HepG2 (cell line): Measurements from ENCODE around the gene SMPD3. TPM values are rescaled to one million over a fixed set of nuclear protein-coding genes. Genes with fewer than 3 reads are reported as not detected.

Experiments
- ATAC-seq: fragments of 200-7000 bp; cut with Tn5 transposase; 3 replicates; pipeline ENCODE4 v1.9.1; 2020; ENCODE audit warnings: mild to moderate bottlenecking, moderate library complexity
- BruUV-seq: library from RNA; stranded (reverse); fragments of 400-500 nt; replicated peaks from 2 replicates; lab custom pipeline; 2021; lab: Mats Ljungman, UMichigan
- CTCF ChIA-PET: fragments of 300-600 bp; formaldehyde crosslinking; extraction: SDS; loops from one replicate; lab custom pipeline; 2021; ENCODE audit warnings: low total read pairs, inconsistent platforms, low intra/inter-chr PET ratio; lab: Yijun Ruan, JAX
- POLR2A ChIA-PET: fragments of 350-600 bp; sonication (Branson Sonifier 250); formaldehyde crosslinking; loops from one replicate; lab custom pipeline; 2020; ENCODE audit warnings: antibody characterized with exemption, inconsistent platforms; lab: Yijun Ruan, JAX
- DNase-seq: peaks from one replicate; pipeline ENCODE4 v3.0.0-alpha.2; 2015; ENCODE audit warnings: low spot score
- FAIRE-seq: peaks from 3 replicates; lab custom pipeline; 2011; peaks lifted over from hg19 to GRCh38; lab: Jason Lieb, UNC
- H2AFZ ChIP-seq: one replicate; pipeline ENCODE4 v1.6.1; 2011; ENCODE audit warnings: low read length, inconsistent platforms
- H3K27ac ChIP-seq: fragments of 300-600 bp; 3 replicates; pipeline ENCODE4 v1.8.0; 2011; ENCODE audit warnings: mixed run types, mild to moderate bottlenecking, mixed read lengths, low read length, inconsistent platforms; ENCODE audit not compliant: insufficient read depth; ENCODE audit errors: extremely low read length
- H3K27me3 ChIP-seq, 2 experiments: fragments of 200-600 bp in 1 of 2; 2 replicates in 1 of 2; 3 replicates in 1 of 2; pipeline versions ENCODE4 v1.6.0 to v1.8.0; 2011; ENCODE audit warnings: low read length in 2 of 2, mild to moderate bottlenecking in 2 of 2, moderate library complexity in 2 of 2, inconsistent platforms in 1 of 2; ENCODE audit not compliant: insufficient read depth in 2 of 2, control insufficient read depth in 1 of 2
- H3K36me3 ChIP-seq, 2 experiments: fragments of 200-600 bp in 1 of 2; replicated peaks in 1 of 2; 2 replicates in 1 of 2; 3 replicates in 1 of 2; pipeline versions ENCODE4 v1.5.1 to v1.8.0; 2011; ENCODE audit warnings: low read length in 2 of 2, inconsistent platforms in 1 of 2; ENCODE audit not compliant: insufficient read depth in 2 of 2, control insufficient read depth in 1 of 2
- H3K4me1 ChIP-seq: 2 replicates; pipeline ENCODE4 v1.5.1; 2012; ENCODE audit warnings: low read length, inconsistent platforms; ENCODE audit not compliant: insufficient read depth
- H3K4me2 ChIP-seq: 2 replicates; pipeline ENCODE4 v1.6.0; 2011; ENCODE audit warnings: low read depth, low read length, inconsistent platforms
- H3K4me3 ChIP-seq, 3 experiments: fragments of 200-600 bp in 1 of 3; sonication (generic), shearing (Covaris generic) in 1 of 3; replicated peaks in 1 of 3; 2 replicates each; pipeline ENCODE4 v1.5.1; 2011 to 2016; ENCODE audit warnings: low read length in 3 of 3, inconsistent platforms in 2 of 3, low read depth in 2 of 3, mild to moderate bottlenecking in 2 of 3, control low read depth in 1 of 3, mixed read lengths in 1 of 3; ENCODE audit not compliant: insufficient read depth in 1 of 3
- H3K79me2 ChIP-seq: one replicate; pipeline ENCODE4 v1.6.1; 2011; ENCODE audit warnings: low read length, inconsistent platforms; ENCODE audit not compliant: insufficient read depth
- H3K9ac ChIP-seq: 2 replicates; pipeline ENCODE4 v1.6.0; 2011; ENCODE audit warnings: mild to moderate bottlenecking, low read depth, low read length, inconsistent platforms; ENCODE audit not compliant: insufficient read depth
- H3K9me3 ChIP-seq: 2 replicates; pipeline ENCODE4 v1.5.1; 2012; ENCODE audit warnings: mild to moderate bottlenecking, low read length
- H4K20me1 ChIP-seq: 2 replicates; pipeline ENCODE4 v1.6.0; 2011; ENCODE audit warnings: inconsistent platforms, mild to moderate bottlenecking, low read length, moderate library complexity; ENCODE audit not compliant: insufficient read depth
- ELF1 ChIP-seq: sonication (generic); formaldehyde crosslinking; IDR thresholded peaks from 2 replicates; pipeline ENCODE4 v1.4.0; 2020; ENCODE audit warnings: missing genetic modification reagents
- MAFF ChIP-seq: IDR thresholded peaks from 2 replicates; pipeline ENCODE4 v1.6.1; 2011; ENCODE audit warnings: low read depth, low read length, improper control_type of control experiment
- MAFK ChIP-seq, 2 experiments: IDR thresholded peaks in 1 of 2; conservative IDR thresholded peaks in 1 of 2; 2 replicates each; pipeline ENCODE4 v1.6.1; 2011; ENCODE audit warnings: improper control_type of control experiment in 2 of 2, low read length in 2 of 2
- MAZ ChIP-seq, 2 experiments: sonication (generic) in 1 of 2; formaldehyde crosslinking in 1 of 2; IDR thresholded peaks; 2 replicates each; pipeline versions ENCODE4 v1.5.0 to v1.6.1; 2012 to 2020; ENCODE audit warnings: low read depth in 2 of 2, mild to moderate bottlenecking in 2 of 2, borderline replicate concordance in 1 of 2, improper control_type of control experiment in 1 of 2, low read length in 1 of 2, missing genetic modification reagents in 1 of 2, moderate library complexity in 1 of 2
- MTF1 ChIP-seq: sonication (generic); formaldehyde crosslinking; IDR thresholded peaks from 2 replicates; pipeline ENCODE4 v1.5.0; 2020; ENCODE audit warnings: missing genetic modification reagents
- NCOA1 ChIP-seq: sonication (generic); formaldehyde crosslinking; IDR thresholded peaks from 2 replicates; pipeline ENCODE4 v1.9.0; 2021; ENCODE audit warnings: missing genetic modification reagents
- NR2F2 ChIP-seq: IDR thresholded peaks from 2 replicates; pipeline ENCODE4 v1.6.1; 2012; ENCODE audit warnings: low read depth, inconsistent platforms, borderline replicate concordance
- TOE1 ChIP-seq: sonication (generic); formaldehyde crosslinking; IDR thresholded peaks from 2 replicates; pipeline ENCODE4 v1.4.0; 2020; ENCODE audit warnings: mild to moderate bottlenecking, missing genetic modification reagents
- ZBTB37 ChIP-seq: sonication (generic); formaldehyde crosslinking; IDR thresholded peaks from 2 replicates; pipeline ENCODE4 v1.4.0; 2020; ENCODE audit warnings: mild to moderate bottlenecking, missing genetic modification reagents
- ZC3H13 ChIP-seq: sonication (generic); formaldehyde crosslinking; IDR thresholded peaks from 2 replicates; pipeline ENCODE4 v1.8.1; 2023; ENCODE audit warnings: mild to moderate bottlenecking, missing genetic modification reagents, moderate library complexity
- ZFP91 ChIP-seq: sonication (generic); formaldehyde crosslinking; IDR thresholded peaks from 2 replicates; pipeline ENCODE4 v1.9.0; 2022; ENCODE audit warnings: missing genetic modification reagents, mild to moderate bottlenecking, borderline replicate concordance
- ZNF441 ChIP-seq: sonication (generic); formaldehyde crosslinking; IDR thresholded peaks from 2 replicates; pipeline ENCODE4 v1.7.0; 2021; ENCODE audit warnings: missing genetic modification reagents, borderline replicate concordance
- ZSCAN29 ChIP-seq: sonication (generic); formaldehyde crosslinking; conservative IDR thresholded peaks from 2 replicates; pipeline ENCODE4 v1.4.0; 2020; ENCODE audit warnings: mild to moderate bottlenecking, missing genetic modification reagents
- WGBS: methylation state at CpG from one replicate; pipeline ENCODE4 v1.1.6; 2017; ENCODE audit warnings: low lambda C conversion rate; 5-methylcytosine and 5-hydroxymethylcytosine counted together
- in situ Hi-C: cut with HindIII; loops from 2 replicates; pipeline ENCODE4 v1.10.0; 2017; ENCODE audit warnings: low pct_unique_long_range_greater_than_20kb; ENCODE audit not compliant: extremely low pct_ligation_motif_present
- intact Hi-C: fragments of 100-400 bp; cut with micrococcal nuclease; formaldehyde crosslinking; loops from one replicate; pipeline ENCODE4 v1.10.0; 2022; ENCODE audit not compliant: unreplicated experiment
- polyA plus RNA-seq, 8 experiments: library from polyadenylated mRNA; depleted of rRNA in 3 of 8; stranded (reverse) in 7 of 8; unstranded in 1 of 8; fragments of >200 nt; fragmentation: Illumina TruSeq in 4 of 8; extraction: Trizol in 4 of 8; gene quantifications; 2 replicates each; pipeline versions ENCODE4 v1.2.1 to v1.2.3, GENCODE V29; 2011 to 2016; ENCODE audit warnings: low read depth in 4 of 8, missing spikeins in 1 of 8, mixed read lengths in 1 of 8; ENCODE audit not compliant: insufficient read depth in 1 of 8
- total RNA-seq, 5 experiments: library from RNA; depleted of rRNA; stranded (reverse); fragments of >200 nt; fragmentation: Illumina TruSeq; extraction: Trizol; gene quantifications; 2 replicates each; pipeline ENCODE4 v1.2.3, GENCODE V29; 2016; ENCODE audit warnings: low read depth in 1 of 5

The SMPD3 gene
- total and polyA plus RNA-seq, 2 of the 13 experiments (the other 11 are each of a cell fraction or from before 2014, with no cell fraction given), result 0.07 to 0.32 TPM

DNA sequence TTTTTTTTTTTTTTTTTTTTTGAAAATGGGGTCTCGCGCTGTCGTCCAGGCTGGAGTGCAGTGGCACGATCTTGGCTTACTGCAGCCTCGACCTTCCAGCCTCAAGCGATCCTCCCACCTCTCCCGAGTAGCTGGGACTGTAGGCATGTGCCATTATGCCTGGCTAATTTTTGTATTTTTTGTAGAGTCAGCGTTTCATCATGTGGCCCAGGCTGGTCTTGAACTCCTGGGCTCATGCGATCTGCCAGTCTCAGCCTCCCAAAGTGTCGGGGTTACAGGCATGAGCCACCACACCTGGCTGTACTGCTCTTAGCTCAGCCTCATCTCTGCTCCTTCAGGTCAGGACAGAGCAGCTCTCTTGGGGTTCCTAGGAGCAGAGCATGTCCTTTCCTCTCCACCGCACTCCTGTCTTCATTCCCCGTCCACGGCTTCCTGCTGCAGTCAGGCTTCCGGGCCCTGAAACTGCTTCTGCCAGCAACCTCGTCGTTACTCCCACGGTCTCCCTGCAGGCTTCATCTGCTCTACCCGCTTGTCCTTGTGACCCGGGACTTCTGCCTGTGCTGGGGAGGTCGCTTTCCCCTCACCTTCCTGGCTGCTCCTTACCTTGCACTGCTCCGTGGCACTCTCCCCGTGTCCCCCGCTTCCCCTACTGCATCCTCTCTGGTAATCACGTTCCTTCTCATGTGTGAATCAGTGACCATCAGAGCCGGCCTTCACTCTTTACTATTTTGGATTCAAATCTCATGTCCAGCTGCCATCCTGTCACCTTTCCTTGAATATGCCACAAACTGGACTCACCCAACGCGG, 99.5 kb downstream of the SMPD3 start:
- Histone ChIP-seq H3K9me3 (no peaks in the 10 kb centered on the region), H3K4me1 (no peaks in the 10 kb centered on the region), H3K4me2 (no peak overlapping the region), H3K9ac (no peak overlapping the region), H4K20me1 (no peaks in the 10 kb centered on the region; the same call in 1 of the 2 replicates), H3K4me3 (no peak overlapping the region), H3K79me2 (no peaks in the 10 kb centered on the region), H3K36me3 (peaks cover 55 to 98% of the 10 kb centered on the region in 2 experiments)
- FAIRE-seq (no peak), ATAC-seq (no peak)
- in situ Hi-C loops (no loop called here), intact Hi-C loops (no loop called here)
- POLR2A ChIA-PET, result no interaction called here
- no TSS peak for BruUV-seq
- TF ChIP-seq TOE1 (CRISPR knock-in tag), result no peak
- TF ChIP-seq MAFF, result peak; percentile 91
- TF ChIP-seq MAFK (conservative IDR thresholded peaks at IDR 0.05 in 1 of 2, IDR thresholded peaks at IDR 0.05 in 1 of 2; ENCODE audit: low read length in 2 of 2), result peak; percentile 93 to 95
- TF ChIP-seq NCOA1 (CRISPR knock-in tag), result no peak
- TF ChIP-seq, all 625 proteins: peak for 2
- Histone ChIP-seq H3K27me3 (no peaks in the 10 kb centered on the region), H2AFZ (no peak overlapping the region), H3K27ac (no peak overlapping the region)
- 97% methylated on average over 27 of the region's 27 CpGs for WGBS
- CTCF ChIA-PET, result no interaction called here
- no peak for DNase-seq

DNA sequence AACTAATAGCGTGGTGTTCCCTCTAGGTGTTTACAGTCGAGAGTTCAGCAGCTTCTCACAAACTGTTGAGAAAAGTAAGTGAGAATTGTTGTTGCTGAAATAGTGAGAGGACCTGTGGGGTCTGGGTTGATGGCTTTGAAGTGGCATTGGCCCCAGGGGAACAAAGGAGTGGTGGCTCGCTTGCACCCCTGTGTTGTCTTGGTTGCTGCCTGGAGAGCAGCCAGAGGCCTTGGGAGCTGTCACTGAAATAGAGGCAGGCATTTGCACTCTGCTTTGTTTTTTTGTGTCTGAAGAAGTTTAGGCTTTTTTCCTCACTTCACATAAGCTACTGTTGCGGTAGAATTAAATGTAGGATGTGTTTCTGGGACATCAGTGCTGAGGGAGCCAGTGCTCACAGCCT, 100.7 kb downstream of the SMPD3 start:
- no peak for DNase-seq
- BruUV-seq, result no TSS peak
- no peak overlapping the region for H3K27ac ChIP-seq
- ATAC-seq, result no peak
- intact Hi-C loops (no loop called here), in situ Hi-C loops (no loop called here)
- ChIA-PET POLR2A (no interaction called here), CTCF (no interaction called here)
- H3K27me3 ChIP-seq, result no peaks in the 10 kb centered on the region
- H3K4me1 ChIP-seq, result no peaks in the 10 kb centered on the region
- H3K79me2 ChIP-seq, result no peaks in the 10 kb centered on the region
- over 99% methylated on average over 4 of the region's 4 CpGs for WGBS
- no peaks in the 10 kb centered on the region for H4K20me1 ChIP-seq
- no peak for FAIRE-seq
- no peak overlapping the region for H3K9ac ChIP-seq
- no peaks in the 10 kb centered on the region for H3K9me3 ChIP-seq
- H3K4me2 ChIP-seq, result no peak overlapping the region
- H2AFZ ChIP-seq, result no peak overlapping the region
- peaks cover 51 to 96% of the 10 kb centered on the region in 2 experiments for H3K36me3 ChIP-seq
- no peak overlapping the region for H3K4me3 ChIP-seq
- TF ChIP-seq ZNF441 (CRISPR knock-in tag), result no peak
- TF ChIP-seq ZSCAN29 (CRISPR knock-in tag), result no peak
- TF ChIP-seq NR2F2, result no peak
- TF ChIP-seq MTF1 (CRISPR knock-in tag), result no peak
- no peak for TF ChIP-seq ZBTB37 (CRISPR knock-in tag)
- TF ChIP-seq ELF1, result no peak
- TF ChIP-seq ZFP91 (CRISPR knock-in tag), result no peak
- TF ChIP-seq MAZ (IDR thresholded peaks at IDR 0.05; ENCODE audit: borderline replicate concordance, low read depth, low read length), result no peak
- TF ChIP-seq MAZ (CRISPR knock-in tag; IDR thresholded peaks at IDR 0.05; ENCODE audit: low read depth), result no peak
- no peak for TF ChIP-seq ZC3H13
